ENCODE data around the gene RASSF7.

Gene RASSF7

DNA sequence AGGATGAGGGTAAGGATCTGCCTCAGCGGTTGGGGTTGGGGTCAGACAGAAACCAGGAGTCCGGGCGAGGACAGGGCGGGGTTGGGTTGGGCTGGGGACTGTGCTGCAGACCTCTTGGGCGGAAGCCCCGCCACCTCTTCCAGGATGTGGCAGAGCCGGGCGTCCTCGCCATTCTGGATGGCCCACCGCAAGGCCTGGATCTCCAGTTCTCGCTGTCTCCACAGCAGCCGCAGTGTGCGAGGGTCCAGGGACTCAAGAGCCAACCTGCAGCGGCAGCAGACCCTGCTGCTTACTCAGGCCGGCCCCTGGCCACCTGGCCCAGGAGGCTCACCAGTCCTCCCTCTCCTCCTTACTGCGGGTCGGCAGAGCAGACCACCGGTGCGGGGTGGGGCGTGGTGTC is 2.3 kb upstream of the RASSF7 start:
- Histone ChIP-seq H3K36me3 (ENCODE audit: control insufficient read depth in 2 of 2, insufficient read depth in 2 of 2, low read length in 2 of 2) (peaks cover 4 to 12% of the 10 kb centered on the region in 2 donors), H3K9ac (ENCODE audit: low read depth in 1 of 2, low read length in 2 of 2) (no peak overlapping the region), H3K27ac (ENCODE audit: low read depth in 2 of 2, low read length in 2 of 2) (no peak overlapping the region), H3K9me3 (ENCODE audit: control insufficient read depth in 2 of 2, low read length in 2 of 2) (no peaks in the 10 kb centered on the region), H3K4me3 (ENCODE audit: low read length in 2 of 2) (no peak overlapping the region), H3K4me1 (ENCODE audit: control insufficient read depth in 2 of 2, insufficient read depth in 2 of 2, low read length in 2 of 2) (peaks cover 39 to 46% of the 10 kb centered on the region in 2 donors), H3K27me3 (ENCODE audit: control insufficient read depth in 2 of 2, insufficient read depth in 2 of 2, low read length in 2 of 2) (peaks cover 4 to 9% of the 10 kb centered on the region in 2 donors)

DNA sequence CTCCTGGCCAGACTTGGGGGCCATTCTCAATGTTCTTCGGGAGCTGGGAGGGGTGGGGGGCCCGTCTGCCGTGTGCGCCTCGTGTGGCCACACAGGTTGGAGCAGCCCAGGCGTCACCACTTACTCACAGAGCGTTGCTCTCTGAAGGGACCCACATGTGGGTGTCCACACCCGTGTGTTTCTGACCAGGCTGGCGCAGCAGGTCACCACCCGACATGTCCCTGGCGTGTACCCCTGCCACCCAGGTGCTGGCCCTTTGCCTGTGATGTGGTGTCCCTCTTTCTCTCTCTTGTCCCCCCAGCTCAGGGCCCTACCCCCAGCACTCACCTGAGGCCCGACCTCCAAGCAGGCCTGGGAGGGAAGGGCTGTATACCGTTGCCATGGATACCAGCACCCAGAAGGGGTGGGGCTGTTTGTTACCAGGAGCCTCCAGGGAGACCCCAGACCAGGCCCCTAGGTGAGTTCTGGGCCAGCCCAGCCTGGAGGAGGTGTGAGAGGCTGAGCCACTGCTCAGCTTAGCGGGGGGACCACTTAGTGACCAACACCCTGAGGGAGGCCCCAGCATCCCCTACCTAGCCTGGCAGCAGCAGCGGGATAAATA is 1.6 kb upstream of the RASSF7 start:
- peak overlapping the region in 1 of 2 donors; percentile 19 for H3K9ac ChIP-seq (ENCODE audit: low read depth in 1 of 2, low read length in 2 of 2)
- H3K36me3 ChIP-seq (ENCODE audit: control insufficient read depth in 2 of 2, insufficient read depth in 2 of 2, low read length in 2 of 2), result peaks cover 9 to 18% of the 10 kb centered on the region in 2 donors
- H3K4me3 ChIP-seq (ENCODE audit: low read length in 2 of 2), result peak overlapping the region in 1 of 2 donors; percentile 33
- peaks cover 36 to 45% of the 10 kb centered on the region in 2 donors for H3K4me1 ChIP-seq (ENCODE audit: control insufficient read depth in 2 of 2, insufficient read depth in 2 of 2, low read length in 2 of 2)
- no peaks in the 10 kb centered on the region for H3K9me3 ChIP-seq (ENCODE audit: control insufficient read depth in 2 of 2, low read length in 2 of 2)
- peaks cover 4 to 6% of the 10 kb centered on the region in 2 donors for H3K27me3 ChIP-seq (ENCODE audit: control insufficient read depth in 2 of 2, insufficient read depth in 2 of 2, low read length in 2 of 2)
- peak overlapping the region; percentile 62 to 63 for H3K27ac ChIP-seq (ENCODE audit: low read depth in 2 of 2, low read length in 2 of 2)

DNA sequence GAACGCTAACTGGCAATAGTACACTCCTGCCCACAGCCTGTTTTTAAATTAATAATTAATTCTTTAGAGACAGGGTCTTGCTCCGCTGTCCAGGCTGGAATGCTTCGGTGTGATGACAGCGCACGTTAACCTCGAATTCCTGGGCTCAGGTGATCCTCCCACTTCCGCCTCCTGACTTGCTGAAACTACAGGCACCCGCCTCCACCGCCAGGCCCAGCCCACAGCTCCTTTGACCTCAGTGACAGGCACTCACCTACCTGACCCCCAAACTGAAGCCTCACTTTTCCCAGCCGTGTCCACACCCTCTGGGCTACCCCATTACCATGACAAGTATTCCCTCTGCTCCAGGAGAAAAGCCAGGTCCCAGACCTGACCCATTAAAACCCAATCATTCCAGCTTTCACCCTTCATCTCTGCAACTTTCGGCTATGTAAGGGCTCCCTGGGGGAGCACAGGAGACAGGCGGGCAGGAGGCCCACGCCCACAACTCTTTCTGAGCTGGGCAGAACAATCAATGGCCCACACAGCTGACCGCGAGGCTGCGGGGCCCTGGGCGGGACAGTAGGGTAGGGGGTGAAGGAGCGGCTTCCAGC is 962 bp upstream of the RASSF7 start:
- no peaks in the 10 kb centered on the region for H3K9me3 ChIP-seq (ENCODE audit: control insufficient read depth in 2 of 2, low read length in 2 of 2)
- H3K27me3 ChIP-seq (ENCODE audit: control insufficient read depth in 2 of 2, insufficient read depth in 2 of 2, low read length in 2 of 2), result peaks cover 4 to 6% of the 10 kb centered on the region in 2 donors
- H3K9ac ChIP-seq (ENCODE audit: low read depth in 1 of 2, low read length in 2 of 2), result peak overlapping the region; percentile 77 to 99
- H3K36me3 ChIP-seq (ENCODE audit: control insufficient read depth in 2 of 2, insufficient read depth in 2 of 2, low read length in 2 of 2), result peaks cover 12 to 18% of the 10 kb centered on the region in 2 donors
- H3K4me3 ChIP-seq (ENCODE audit: low read length in 2 of 2), result peak overlapping the region; percentile 65 to 74
- H3K27ac ChIP-seq (ENCODE audit: low read depth in 2 of 2, low read length in 2 of 2), result peak overlapping the region; percentile 98 to 99
- H3K4me1 ChIP-seq (ENCODE audit: control insufficient read depth in 2 of 2, insufficient read depth in 2 of 2, low read length in 2 of 2), result peaks cover 29 to 39% of the 10 kb centered on the region in 2 donors

DNA sequence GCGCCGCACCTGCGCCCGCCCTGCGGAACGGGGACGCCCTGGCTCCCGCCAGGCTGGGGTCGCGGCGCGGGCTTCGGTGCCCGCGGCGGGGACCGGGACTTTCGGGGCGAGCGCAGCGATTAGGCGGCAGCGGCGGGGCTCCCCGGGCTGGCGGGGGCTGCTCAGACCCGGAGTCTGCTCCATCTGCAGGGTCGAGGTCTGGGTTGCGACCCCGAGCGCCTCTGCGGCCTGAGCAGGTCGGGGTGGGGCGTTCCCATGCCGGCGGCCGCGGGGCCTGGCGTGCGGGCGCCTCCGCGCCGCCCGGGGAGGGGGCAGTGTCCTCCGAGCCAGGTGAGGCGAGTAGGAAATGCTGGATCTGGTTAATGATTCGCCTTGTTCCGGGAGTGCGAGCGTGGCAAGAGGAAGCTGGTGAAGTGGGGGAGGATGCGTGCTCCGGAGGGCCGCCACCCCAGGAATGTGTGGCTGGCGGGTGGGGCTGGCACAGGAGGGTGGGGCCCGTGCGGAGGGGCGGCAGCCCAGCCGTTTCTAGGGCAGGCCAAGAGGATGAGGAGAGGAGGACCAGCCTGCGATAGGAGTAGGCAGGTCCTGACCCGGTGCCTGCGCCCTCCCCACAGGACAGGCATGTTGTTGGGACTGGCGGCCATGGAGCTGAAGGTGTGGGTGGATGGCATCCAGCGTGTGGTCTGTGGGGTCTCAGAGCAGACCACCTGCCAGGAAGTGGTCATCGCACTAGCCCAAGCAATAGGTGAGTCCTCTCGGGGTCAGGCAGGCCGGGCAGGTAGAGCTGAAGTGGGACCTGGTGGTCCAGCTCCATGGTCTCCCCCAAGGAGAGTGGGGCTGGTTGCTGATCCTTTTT is 606 bp downstream of the RASSF7 start:
- Histone ChIP-seq H3K9ac (ENCODE audit: low read depth in 1 of 2, low read length in 2 of 2) (peak overlapping the region; percentile 84 to 97), H3K4me1 (ENCODE audit: control insufficient read depth in 2 of 2, insufficient read depth in 2 of 2, low read length in 2 of 2) (peaks cover 29 to 36% of the 10 kb centered on the region in 2 donors), H3K4me3 (ENCODE audit: low read length in 2 of 2) (peak overlapping the region; percentile 77 to 78), H3K27me3 (ENCODE audit: control insufficient read depth in 2 of 2, insufficient read depth in 2 of 2, low read length in 2 of 2) (peaks cover 3 to 6% of the 10 kb centered on the region in 2 donors), H3K27ac (ENCODE audit: low read depth in 2 of 2, low read length in 2 of 2) (peak overlapping the region; percentile 98), H3K9me3 (ENCODE audit: control insufficient read depth in 2 of 2, low read length in 2 of 2) (no peaks in the 10 kb centered on the region), H3K36me3 (ENCODE audit: control insufficient read depth in 2 of 2, insufficient read depth in 2 of 2, low read length in 2 of 2) (peaks cover 12 to 18% of the 10 kb centered on the region in 2 donors)

DNA sequence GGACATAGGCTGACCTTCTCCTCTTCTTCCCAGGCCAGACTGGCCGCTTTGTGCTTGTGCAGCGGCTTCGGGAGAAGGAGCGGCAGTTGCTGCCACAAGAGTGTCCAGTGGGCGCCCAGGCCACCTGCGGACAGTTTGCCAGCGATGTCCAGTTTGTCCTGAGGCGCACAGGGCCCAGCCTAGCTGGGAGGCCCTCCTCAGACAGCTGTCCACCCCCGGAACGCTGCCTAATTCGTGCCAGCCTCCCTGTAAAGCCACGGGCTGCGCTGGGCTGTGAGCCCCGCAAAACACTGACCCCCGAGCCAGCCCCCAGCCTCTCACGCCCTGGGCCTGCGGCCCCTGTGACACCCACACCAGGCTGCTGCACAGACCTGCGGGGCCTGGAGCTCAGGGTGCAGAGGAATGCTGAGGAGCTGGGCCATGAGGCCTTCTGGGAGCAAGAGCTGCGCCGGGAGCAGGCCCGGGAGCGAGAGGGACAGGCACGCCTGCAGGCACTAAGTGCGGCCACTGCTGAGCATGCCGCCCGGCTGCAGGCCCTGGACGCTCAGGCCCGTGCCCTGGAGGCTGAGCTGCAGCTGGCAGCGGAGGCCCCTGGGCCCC is 1.4 kb downstream of the RASSF7 start:
- peak overlapping the region; percentile 61 to 97 for H3K9ac ChIP-seq (ENCODE audit: low read depth in 1 of 2, low read length in 2 of 2)
- H3K9me3 ChIP-seq (ENCODE audit: control insufficient read depth in 2 of 2, low read length in 2 of 2), result no peaks in the 10 kb centered on the region
- peak overlapping the region; percentile 77 to 78 for H3K4me3 ChIP-seq (ENCODE audit: low read length in 2 of 2)
- peak overlapping the region; percentile 98 for H3K27ac ChIP-seq (ENCODE audit: low read depth in 2 of 2, low read length in 2 of 2)
- peaks cover 0 to under 1% of the 10 kb centered on the region in 2 donors for H3K27me3 ChIP-seq (ENCODE audit: control insufficient read depth in 2 of 2, insufficient read depth in 2 of 2, low read length in 2 of 2)
- peaks cover 12 to 18% of the 10 kb centered on the region in 2 donors for H3K36me3 ChIP-seq (ENCODE audit: control insufficient read depth in 2 of 2, insufficient read depth in 2 of 2, low read length in 2 of 2)
- peaks cover 29 to 41% of the 10 kb centered on the region in 2 donors for H3K4me1 ChIP-seq (ENCODE audit: control insufficient read depth in 2 of 2, insufficient read depth in 2 of 2, low read length in 2 of 2)

DNA sequence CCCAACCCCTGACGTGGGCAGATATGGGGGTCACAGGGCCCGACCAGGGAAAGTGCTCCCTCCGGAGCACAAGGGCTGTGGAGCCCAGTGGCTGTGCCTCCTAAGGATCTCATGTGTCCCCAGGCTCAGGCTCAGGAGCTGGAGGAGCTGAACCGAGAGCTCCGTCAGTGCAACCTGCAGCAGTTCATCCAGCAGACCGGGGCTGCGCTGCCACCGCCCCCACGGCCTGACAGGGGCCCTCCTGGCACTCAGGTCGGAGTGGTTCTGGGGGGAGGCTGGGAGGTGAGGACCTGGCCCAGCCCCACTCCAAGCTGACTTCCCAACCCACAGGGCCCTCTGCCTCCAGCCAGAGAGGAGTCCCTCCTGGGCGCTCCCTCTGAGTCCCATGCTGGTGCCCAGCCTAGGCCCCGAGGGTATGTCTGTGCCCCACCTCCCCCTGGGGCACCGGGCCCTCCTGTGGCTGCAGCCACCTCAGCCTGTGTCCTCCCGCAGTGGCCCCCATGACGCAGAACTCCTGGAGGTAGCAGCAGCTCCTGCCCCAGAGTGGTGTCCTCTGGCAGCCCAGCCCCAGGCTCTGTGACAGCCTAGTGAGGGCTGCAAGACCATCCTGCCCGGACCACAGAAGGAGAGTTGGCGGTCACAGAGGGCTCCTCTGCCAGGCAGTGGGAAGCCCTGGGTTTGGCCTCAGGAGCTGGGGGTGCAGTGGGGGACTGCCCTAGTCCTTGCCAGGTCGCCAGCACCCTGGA is 2.5 kb downstream of the RASSF7 start:
- no peaks in the 10 kb centered on the region for H3K9me3 ChIP-seq (ENCODE audit: control insufficient read depth in 2 of 2, low read length in 2 of 2)
- H3K36me3 ChIP-seq (ENCODE audit: control insufficient read depth in 2 of 2, insufficient read depth in 2 of 2, low read length in 2 of 2), result peaks cover 14 to 18% of the 10 kb centered on the region in 2 donors
- no peak overlapping the region for H3K9ac ChIP-seq (ENCODE audit: low read depth in 1 of 2, low read length in 2 of 2)
- H3K27me3 ChIP-seq (ENCODE audit: control insufficient read depth in 2 of 2, insufficient read depth in 2 of 2, low read length in 2 of 2), result no peaks in the 10 kb centered on the region
- H3K4me3 ChIP-seq (ENCODE audit: low read length in 2 of 2), result no peak overlapping the region
- no peak overlapping the region for H3K27ac ChIP-seq (ENCODE audit: low read depth in 2 of 2, low read length in 2 of 2)
- peaks cover 36 to 50% of the 10 kb centered on the region in 2 donors for H3K4me1 ChIP-seq (ENCODE audit: control insufficient read depth in 2 of 2, insufficient read depth in 2 of 2, low read length in 2 of 2)

DNA sequence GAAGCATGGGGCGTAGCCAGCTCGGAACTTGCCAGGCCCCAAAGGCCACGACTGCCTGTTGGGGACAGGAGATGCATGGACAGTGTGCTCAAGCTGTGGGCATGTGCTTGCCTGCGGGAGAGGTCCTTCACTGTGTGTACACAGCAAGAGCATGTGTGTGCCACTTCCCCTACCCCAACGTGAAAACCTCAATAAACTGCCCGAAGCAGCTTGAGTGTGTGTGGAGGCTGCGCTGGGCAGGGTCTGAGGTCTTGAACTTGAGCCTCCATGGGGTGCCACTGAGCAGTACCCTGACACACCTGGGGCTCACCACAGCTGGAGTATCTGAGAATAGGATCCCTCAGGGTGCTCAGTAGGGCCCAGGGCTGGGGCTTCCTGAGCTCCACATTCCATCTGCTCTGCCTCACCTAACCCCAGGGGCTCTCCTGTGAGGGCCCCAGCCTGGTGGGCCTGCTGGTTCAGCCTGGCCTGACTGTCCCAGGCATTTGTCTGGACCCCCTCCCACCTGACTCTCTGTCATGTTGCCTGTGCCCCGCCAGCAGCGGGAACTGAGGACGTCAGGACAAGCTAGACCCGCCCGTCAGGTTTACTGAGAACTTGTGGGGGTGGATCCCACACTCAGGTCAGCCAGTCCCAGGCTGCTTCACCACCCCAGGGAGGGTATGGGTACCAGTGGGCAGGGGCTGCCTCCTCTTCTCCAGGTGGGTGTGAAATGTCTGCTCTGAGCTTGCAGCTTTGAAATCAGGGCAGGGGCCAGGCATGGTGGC is 3.2 kb downstream of the RASSF7 start:
- no peak overlapping the region for H3K9ac ChIP-seq (ENCODE audit: low read depth in 1 of 2, low read length in 2 of 2)
- no peak overlapping the region for H3K4me3 ChIP-seq (ENCODE audit: low read length in 2 of 2)
- H3K4me1 ChIP-seq (ENCODE audit: control insufficient read depth in 2 of 2, insufficient read depth in 2 of 2, low read length in 2 of 2), result peaks cover 35 to 51% of the 10 kb centered on the region in 2 donors

DNA sequence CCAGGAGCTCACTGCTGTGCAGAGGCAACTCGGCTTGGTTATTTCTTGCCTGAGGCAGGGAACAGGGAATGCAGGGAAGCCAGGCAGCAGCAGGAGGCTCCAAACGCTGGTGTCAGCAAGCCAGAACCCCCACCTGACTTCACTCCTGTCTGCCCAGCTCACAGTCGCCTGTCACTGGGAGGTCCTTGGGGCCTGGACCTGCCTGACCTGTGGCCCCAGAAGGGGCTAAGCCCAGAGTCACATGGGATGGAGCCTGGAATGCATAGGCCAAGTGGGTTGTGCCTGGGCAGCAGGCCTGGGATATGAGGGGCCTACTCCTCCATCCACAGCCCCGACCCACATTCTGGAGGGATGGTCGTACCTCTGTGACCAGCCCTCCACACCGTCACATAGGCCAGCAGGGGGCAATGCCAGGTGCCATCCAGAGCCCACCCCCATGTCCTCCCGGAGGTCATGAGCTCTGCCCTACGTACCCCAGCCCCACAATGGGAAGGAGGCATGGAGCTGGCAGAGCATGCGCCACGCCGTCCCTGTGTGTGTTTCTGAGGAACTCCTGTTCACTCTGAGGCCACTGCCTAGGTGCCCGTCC is 5.2 kb downstream of the RASSF7 start:
- no peak overlapping the region for H3K9ac ChIP-seq (ENCODE audit: low read depth in 1 of 2, low read length in 2 of 2)
- H3K36me3 ChIP-seq (ENCODE audit: control insufficient read depth in 2 of 2, insufficient read depth in 2 of 2, low read length in 2 of 2), result peaks cover 14 to 18% of the 10 kb centered on the region in 2 donors
- H3K27me3 ChIP-seq (ENCODE audit: control insufficient read depth in 2 of 2, insufficient read depth in 2 of 2, low read length in 2 of 2), result no peaks in the 10 kb centered on the region
- no peak overlapping the region for H3K4me3 ChIP-seq (ENCODE audit: low read length in 2 of 2)
- H3K4me1 ChIP-seq (ENCODE audit: control insufficient read depth in 2 of 2, insufficient read depth in 2 of 2, low read length in 2 of 2), result peaks cover 26 to 46% of the 10 kb centered on the region in 2 donors
- no peaks in the 10 kb centered on the region for H3K9me3 ChIP-seq (ENCODE audit: control insufficient read depth in 2 of 2, low read length in 2 of 2)
- no peak overlapping the region for H3K27ac ChIP-seq (ENCODE audit: low read depth in 2 of 2, low read length in 2 of 2)

More for the DNA sequence above, 3.2 kb downstream of the RASSF7 start:
- Histone ChIP-seq H3K27me3 (ENCODE audit: control insufficient read depth in 2 of 2, insufficient read depth in 2 of 2, low read length in 2 of 2) (no peaks in the 10 kb centered on the region), H3K27ac (ENCODE audit: low read depth in 2 of 2, low read length in 2 of 2) (no peak overlapping the region), H3K9me3 (ENCODE audit: control insufficient read depth in 2 of 2, low read length in 2 of 2) (no peaks in the 10 kb centered on the region), H3K36me3 (ENCODE audit: control insufficient read depth in 2 of 2, insufficient read depth in 2 of 2, low read length in 2 of 2) (peaks cover 14 to 18% of the 10 kb centered on the region in 2 donors)

Measured in mucosa of rectum (tissue), 2 donors.